Smooth muscle cell (in vitro differentiated cells): ENCODE data around the gene MED17. TPM values are rescaled to one million over a fixed set of nuclear protein-coding genes. Genes with fewer than 3 reads are reported as not detected.

Experiments
- DNase-seq: peaks from one replicate; lab custom pipeline; 2025; ENCODE audit not compliant: unreplicated experiment; lab: John Stamatoyannopoulos, UW
- H2AFZ ChIP-seq: fragments of 200-600 bp; sonication (generic); 2 replicates; pipeline ENCODE4 v1.6.0; 2016; ENCODE audit warnings: antibody characterized with exemption, low read depth, mild to moderate bottlenecking
- H3F3A ChIP-seq: fragments of 200-600 bp; sonication (generic); 2 replicates; pipeline ENCODE4 v1.6.0; 2017; ENCODE audit warnings: antibody characterized with exemption, low read depth
- H3K27ac ChIP-seq: fragments of 200-600 bp; sonication (generic); 2 replicates; pipeline ENCODE4 v1.5.1; 2016; ENCODE audit warnings: low read depth, mild to moderate bottlenecking
- H3K27me3 ChIP-seq: fragments of 200-600 bp; sonication (generic); 2 replicates; pipeline ENCODE4 v1.6.1; 2016; ENCODE audit warnings: low read depth, mild to moderate bottlenecking
- H3K36me3 ChIP-seq: fragments of 200-600 bp; sonication (generic); 2 replicates; pipeline ENCODE4 v1.5.1; 2016; ENCODE audit warnings: low read depth
- H3K4me1 ChIP-seq: fragments of 200-600 bp; sonication (generic); 2 replicates; pipeline ENCODE4 v1.5.1; 2016; ENCODE audit warnings: low read depth
- H3K4me2 ChIP-seq: fragments of 200-600 bp; sonication (generic); 2 replicates; pipeline ENCODE4 v1.6.0; 2016; ENCODE audit warnings: mild to moderate bottlenecking
- H3K4me3 ChIP-seq: fragments of 200-600 bp; sonication (generic); 2 replicates; pipeline ENCODE4 v1.5.1; 2016; ENCODE audit warnings: mild to moderate bottlenecking
- H3K79me2 ChIP-seq: fragments of 200-600 bp; sonication (generic); 2 replicates; pipeline ENCODE4 v1.6.0; 2016; ENCODE audit warnings: low read depth, mild to moderate bottlenecking
- H3K9ac ChIP-seq: fragments of 200-600 bp; sonication (generic); 2 replicates; pipeline ENCODE4 v1.6.0; 2016; ENCODE audit warnings: low read depth
- H3K9me3 ChIP-seq: fragments of 200-600 bp; sonication (generic); replicated peaks from 2 replicates; pipeline ENCODE4 v1.5.1; 2016; ENCODE audit warnings: low read depth
- H4K20me1 ChIP-seq: fragments of 200-600 bp; sonication (generic); 2 replicates; pipeline ENCODE4 v1.6.0; 2016; ENCODE audit warnings: low read depth
- WGBS: methylation state at CpG from one replicate; pipeline ENCODE4 v1.1.7; 2016; ENCODE audit warnings: low lambda C conversion rate; 5-methylcytosine and 5-hydroxymethylcytosine counted together
- polyA plus RNA-seq: library from polyadenylated mRNA; unstranded; fragments of >200 nt; fragmentation: Nextera tagmentation; extraction: Ambion mirVana; gene quantifications from 2 replicates; pipeline ENCODE4 v1.2.1, GENCODE V29; 2016
- total RNA-seq: library from RNA; depleted of rRNA; stranded (reverse); fragments of >200 nt; gene quantifications from 2 replicates; pipeline ENCODE4 v1.2.3, GENCODE V29; 2014
- TF ChIP-seq, protein P1 (sequence below): fragments of 200-600 bp; sonication (generic); IDR thresholded peaks from 2 replicates; pipeline ENCODE4 v1.5.1; 2017; ENCODE audit warnings: borderline replicate concordance, mild to moderate bottlenecking, antibody characterized with exemption; ENCODE audit not compliant: insufficient read depth, poor library complexity, severe bottlenecking

Gene MED17
- total and polyA plus RNA-seq, 2 experiments from 2014 or later, result 20.2 to 30.6 TPM

- no peaks in the 10 kb centered on the region for H3K27me3 ChIP-seq
- H3K4me1 ChIP-seq, result no peaks in the 10 kb centered on the region
- no peak overlapping the region for H3K9ac ChIP-seq
- TF ChIP-seq, protein P1, sequence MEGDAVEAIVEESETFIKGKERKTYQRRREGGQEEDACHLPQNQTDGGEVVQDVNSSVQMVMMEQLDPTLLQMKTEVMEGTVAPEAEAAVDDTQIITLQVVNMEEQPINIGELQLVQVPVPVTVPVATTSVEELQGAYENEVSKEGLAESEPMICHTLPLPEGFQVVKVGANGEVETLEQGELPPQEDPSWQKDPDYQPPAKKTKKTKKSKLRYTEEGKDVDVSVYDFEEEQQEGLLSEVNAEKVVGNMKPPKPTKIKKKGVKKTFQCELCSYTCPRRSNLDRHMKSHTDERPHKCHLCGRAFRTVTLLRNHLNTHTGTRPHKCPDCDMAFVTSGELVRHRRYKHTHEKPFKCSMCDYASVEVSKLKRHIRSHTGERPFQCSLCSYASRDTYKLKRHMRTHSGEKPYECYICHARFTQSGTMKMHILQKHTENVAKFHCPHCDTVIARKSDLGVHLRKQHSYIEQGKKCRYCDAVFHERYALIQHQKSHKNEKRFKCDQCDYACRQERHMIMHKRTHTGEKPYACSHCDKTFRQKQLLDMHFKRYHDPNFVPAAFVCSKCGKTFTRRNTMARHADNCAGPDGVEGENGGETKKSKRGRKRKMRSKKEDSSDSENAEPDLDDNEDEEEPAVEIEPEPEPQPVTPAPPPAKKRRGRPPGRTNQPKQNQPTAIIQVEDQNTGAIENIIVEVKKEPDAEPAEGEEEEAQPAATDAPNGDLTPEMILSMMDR, result no peak
- no peak overlapping the region for H3K4me3 ChIP-seq
- H3K9me3 ChIP-seq, result no peaks in the 10 kb centered on the region
- no peak overlapping the region for H2AFZ ChIP-seq
- no peaks in the 10 kb centered on the region for H3F3A ChIP-seq
- H3K79me2 ChIP-seq, result no peaks in the 10 kb centered on the region
- DNase-seq, result no peak
- no peaks in the 10 kb centered on the region for H4K20me1 ChIP-seq
- H3K36me3 ChIP-seq, result no peaks in the 10 kb centered on the region
- H3K4me2 ChIP-seq, result no peak overlapping the region
- 97% methylated on average over 1 of the region's 1 CpG for WGBS
- H3K27ac ChIP-seq, result no peak overlapping the region
Measured at GRCh38 chr11:93761910-93762309, 22.2 kb upstream of the MED17 start.

DNA sequence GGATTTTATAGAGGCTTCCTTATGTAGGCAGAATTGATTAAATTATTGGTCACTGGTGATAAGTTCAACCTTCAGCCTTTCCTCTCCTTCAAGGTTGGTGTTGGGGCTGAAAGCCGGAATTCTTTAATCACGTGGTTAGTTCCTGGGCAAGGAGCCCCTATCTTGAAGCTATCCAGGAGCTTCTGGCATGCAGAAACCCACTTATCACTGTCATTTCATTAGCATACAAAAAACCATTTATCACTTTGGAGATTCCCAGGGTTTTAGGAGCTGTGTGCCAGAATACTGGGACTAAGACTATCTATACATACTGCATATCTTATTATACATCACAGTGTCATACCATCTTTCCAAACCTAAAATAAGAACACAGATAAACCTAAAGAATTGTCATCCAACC is 18.5 kb upstream of the MED17 start:
- no peaks in the 10 kb centered on the region for H4K20me1 ChIP-seq
- H3K79me2 ChIP-seq, result no peaks in the 10 kb centered on the region
- TF ChIP-seq, protein P1, result no peak
- H3K9me3 ChIP-seq, result no peaks in the 10 kb centered on the region
- no peak overlapping the region for H3K4me3 ChIP-seq
- no peak overlapping the region for H3K9ac ChIP-seq
- H3K27me3 ChIP-seq, result no peaks in the 10 kb centered on the region
- no peak overlapping the region for H2AFZ ChIP-seq
- no peak overlapping the region for H3K4me2 ChIP-seq
- H3K4me1 ChIP-seq, result no peaks in the 10 kb centered on the region
- H3K27ac ChIP-seq, result no peak overlapping the region
- H3F3A ChIP-seq, result no peaks in the 10 kb centered on the region
- WGBS, result 62% methylated on average over 2 of the region's 2 CpGs
- no peaks in the 10 kb centered on the region for H3K36me3 ChIP-seq
- DNase-seq, result no peak

GRCh38 chr11:93766504-93766903 is 17.6 kb upstream of the MED17 start:
- Histone ChIP-seq H3F3A (no peaks in the 10 kb centered on the region), H4K20me1 (no peaks in the 10 kb centered on the region), H3K9ac (no peak overlapping the region), H3K9me3 (no peaks in the 10 kb centered on the region), H3K79me2 (no peaks in the 10 kb centered on the region), H3K27me3 (no peaks in the 10 kb centered on the region), H3K4me1 (no peaks in the 10 kb centered on the region), H2AFZ (no peak overlapping the region), H3K4me2 (no peak overlapping the region), H3K27ac (no peak overlapping the region), H3K36me3 (no peaks in the 10 kb centered on the region), H3K4me3 (no peak overlapping the region)
- TF ChIP-seq, protein P1, result no peak
- DNase-seq, result no peak
- WGBS, result 90% methylated on average over 5 of the region's 5 CpGs

GRCh38 chr11:93767018-93767417 is 17.1 kb upstream of the MED17 start:
- TF ChIP-seq, protein P1, result no peak
- H3F3A ChIP-seq, result no peaks in the 10 kb centered on the region
- no peak overlapping the region for H3K27ac ChIP-seq
- no peak overlapping the region for H3K4me3 ChIP-seq
- no peaks in the 10 kb centered on the region for H3K36me3 ChIP-seq
- no peaks in the 10 kb centered on the region for H3K9me3 ChIP-seq
- 89% methylated on average over 3 of the region's 3 CpGs for WGBS
- H3K27me3 ChIP-seq, result no peaks in the 10 kb centered on the region
- no peak overlapping the region for H3K4me2 ChIP-seq
- H3K9ac ChIP-seq, result no peak overlapping the region
- H3K4me1 ChIP-seq, result no peaks in the 10 kb centered on the region
- H2AFZ ChIP-seq, result no peak overlapping the region
- no peaks in the 10 kb centered on the region for H3K79me2 ChIP-seq
- no peak for DNase-seq
- no peaks in the 10 kb centered on the region for H4K20me1 ChIP-seq
